ENCODE results near the gene GPR171. TPM values are rescaled to one million over a fixed set of nuclear protein-coding genes. Genes with fewer than 3 reads are reported as not detected.

The GPR171 gene
- total RNA-seq, 4 donors from 2014 or later = 1.7 to 8.7 (median 2.3) TPM

GRCh38 chr3:151200586-151200985, 2.4 kb downstream of the GPR171 start:
- TF ChIP-seq POLR2A (IDR thresholded peaks at IDR 0.05) (no peak), CTCF (IDR thresholded peaks at IDR 0.05) (no peak)
- intact Hi-C loops (cut with DNase I) = no loop called here
- H3K36me3 ChIP-seq = no peaks in the 10 kb centered on the region
- no peak overlapping the region for H3K4me3 ChIP-seq (replicated peaks in 1 of 3)
- DNase-seq = no peak
- no peaks in the 10 kb centered on the region for H3K27me3 ChIP-seq
- WGBS, 2 donors = 76 to 84% methylated on average over 2 of the region's 2 CpGs
- no peaks in the 10 kb centered on the region for H3K9me3 ChIP-seq
- H3K4me1 ChIP-seq = no peaks in the 10 kb centered on the region
- no peak overlapping the region for H3K27ac ChIP-seq

GRCh38 chr3:151199554-151200438, 3.2 kb downstream of the GPR171 start:
- no peaks in the 10 kb centered on the region for H3K36me3 ChIP-seq
- no peaks in the 10 kb centered on the region for H3K9me3 ChIP-seq
- DNase-seq = no peak
- no peak for TF ChIP-seq CTCF (IDR thresholded peaks at IDR 0.05)
- no peak for TF ChIP-seq POLR2A (IDR thresholded peaks at IDR 0.05)
- 82 to 90% methylated on average over 4 of the region's 4 CpGs for WGBS, 2 donors
- H3K4me3 ChIP-seq (replicated peaks in 1 of 3) = no peak overlapping the region
- H3K27me3 ChIP-seq = no peaks in the 10 kb centered on the region
- intact Hi-C loops (cut with DNase I) = no loop called here
- no peak overlapping the region for H3K27ac ChIP-seq
- no peaks in the 10 kb centered on the region for H3K4me1 ChIP-seq

GRCh38 chr3:151198849-151199248, 4.2 kb downstream of the GPR171 start:
- no peaks in the 10 kb centered on the region for H3K27me3 ChIP-seq
- WGBS, 2 donors = 96% methylated on average over 5 of the region's 5 CpGs
- H3K9me3 ChIP-seq = no peaks in the 10 kb centered on the region
- H3K4me1 ChIP-seq = no peaks in the 10 kb centered on the region
- no peak overlapping the region for H3K4me3 ChIP-seq (replicated peaks in 1 of 3)
- H3K36me3 ChIP-seq = no peaks in the 10 kb centered on the region
- DNase-seq = no peak
- TF ChIP-seq POLR2A (IDR thresholded peaks at IDR 0.05) (no peak), CTCF (IDR thresholded peaks at IDR 0.05) (no peak)
- intact Hi-C loops (cut with DNase I) = no loop called here
- H3K27ac ChIP-seq = no peak overlapping the region

GRCh38 chr3:151197981-151198767, 4.8 kb downstream of the GPR171 start:
- Histone ChIP-seq H3K4me1 (no peaks in the 10 kb centered on the region), H3K27ac (no peak overlapping the region), H3K9me3 (no peaks in the 10 kb centered on the region), H3K36me3 (no peaks in the 10 kb centered on the region), H3K27me3 (no peaks in the 10 kb centered on the region), H3K4me3 (replicated peaks in 1 of 3) (no peak overlapping the region)
- 92 to 93% methylated on average over 6 of the region's 6 CpGs for WGBS, 2 donors
- TF ChIP-seq POLR2A (IDR thresholded peaks at IDR 0.05) (no peak), CTCF (IDR thresholded peaks at IDR 0.05) (no peak)
- intact Hi-C loops (cut with DNase I) = no loop called here
- DNase-seq = no peak

- no peak for DNase-seq
- Histone ChIP-seq H3K9me3 (no peaks in the 10 kb centered on the region), H3K27me3 (no peaks in the 10 kb centered on the region), H3K27ac (no peak overlapping the region), H3K4me3 (replicated peaks in 1 of 3) (no peak overlapping the region), H3K4me1 (no peaks in the 10 kb centered on the region), H3K36me3 (no peaks in the 10 kb centered on the region)
- TF ChIP-seq CTCF (IDR thresholded peaks at IDR 0.05) (no peak), POLR2A (IDR thresholded peaks at IDR 0.05) (no peak)
- 94 to 98% methylated on average over 8 of the region's 8 CpGs for WGBS, 2 donors
- intact Hi-C loops (cut with DNase I) = no loop called here
Observed at GRCh38 chr3:151197228-151197627, 5.8 kb downstream of the GPR171 start.
